HepG2 (cell line): Measurements from ENCODE around the gene MAGT1. TPM values are rescaled to one million over a fixed set of nuclear protein-coding genes. Genes with fewer than 3 reads are reported as not detected.

Experiments used
- ATAC-seq: fragments of 200-7000 bp; cut with Tn5 transposase; 3 replicates; pipeline ENCODE4 v1.9.1; 2020; ENCODE audit warnings: mild to moderate bottlenecking, moderate library complexity
- BruUV-seq: library from RNA; stranded (reverse); fragments of 400-500 nt; replicated peaks from 2 replicates; lab custom pipeline; 2021; lab: Mats Ljungman, UMichigan
- CTCF ChIA-PET: fragments of 300-600 bp; formaldehyde crosslinking; extraction: SDS; loops from one replicate; lab custom pipeline; 2021; ENCODE audit warnings: low total read pairs, inconsistent platforms, low intra/inter-chr PET ratio; lab: Yijun Ruan, JAX
- POLR2A ChIA-PET: fragments of 350-600 bp; sonication (Branson Sonifier 250); formaldehyde crosslinking; loops from one replicate; lab custom pipeline; 2020; ENCODE audit warnings: antibody characterized with exemption, inconsistent platforms; lab: Yijun Ruan, JAX
- DNase-seq: peaks from one replicate; pipeline ENCODE4 v3.0.0-alpha.2; 2015; ENCODE audit warnings: low spot score
- FAIRE-seq: peaks from 3 replicates; lab custom pipeline; 2011; peaks lifted over from hg19 to GRCh38; lab: Jason Lieb, UNC
- H2AFZ ChIP-seq: one replicate; pipeline ENCODE4 v1.6.1; 2011; ENCODE audit warnings: low read length, inconsistent platforms
- H3K27ac ChIP-seq: fragments of 300-600 bp; 3 replicates; pipeline ENCODE4 v1.8.0; 2011; ENCODE audit warnings: mixed run types, mild to moderate bottlenecking, mixed read lengths, low read length, inconsistent platforms; ENCODE audit not compliant: insufficient read depth; ENCODE audit errors: extremely low read length
- H3K27me3 ChIP-seq, 2 experiments: fragments of 200-600 bp in 1 of 2; 2 replicates in 1 of 2; 3 replicates in 1 of 2; pipeline versions ENCODE4 v1.6.0 to v1.8.0; 2011; ENCODE audit warnings: low read length in 2 of 2, mild to moderate bottlenecking in 2 of 2, moderate library complexity in 2 of 2, inconsistent platforms in 1 of 2; ENCODE audit not compliant: insufficient read depth in 2 of 2, control insufficient read depth in 1 of 2
- H3K36me3 ChIP-seq, 2 experiments: fragments of 200-600 bp in 1 of 2; replicated peaks in 1 of 2; 2 replicates in 1 of 2; 3 replicates in 1 of 2; pipeline versions ENCODE4 v1.5.1 to v1.8.0; 2011; ENCODE audit warnings: low read length in 2 of 2, inconsistent platforms in 1 of 2; ENCODE audit not compliant: insufficient read depth in 2 of 2, control insufficient read depth in 1 of 2
- H3K4me1 ChIP-seq: 2 replicates; pipeline ENCODE4 v1.5.1; 2012; ENCODE audit warnings: low read length, inconsistent platforms; ENCODE audit not compliant: insufficient read depth
- H3K4me2 ChIP-seq: 2 replicates; pipeline ENCODE4 v1.6.0; 2011; ENCODE audit warnings: low read depth, low read length, inconsistent platforms
- H3K4me3 ChIP-seq, 3 experiments: fragments of 200-600 bp in 1 of 3; sonication (generic), shearing (Covaris generic) in 1 of 3; replicated peaks in 1 of 3; 2 replicates each; pipeline ENCODE4 v1.5.1; 2011 to 2016; ENCODE audit warnings: low read length in 3 of 3, inconsistent platforms in 2 of 3, low read depth in 2 of 3, mild to moderate bottlenecking in 2 of 3, control low read depth in 1 of 3, mixed read lengths in 1 of 3; ENCODE audit not compliant: insufficient read depth in 1 of 3
- H3K79me2 ChIP-seq: one replicate; pipeline ENCODE4 v1.6.1; 2011; ENCODE audit warnings: low read length, inconsistent platforms; ENCODE audit not compliant: insufficient read depth
- H3K9ac ChIP-seq: 2 replicates; pipeline ENCODE4 v1.6.0; 2011; ENCODE audit warnings: mild to moderate bottlenecking, low read depth, low read length, inconsistent platforms; ENCODE audit not compliant: insufficient read depth
- H3K9me3 ChIP-seq: 2 replicates; pipeline ENCODE4 v1.5.1; 2012; ENCODE audit warnings: mild to moderate bottlenecking, low read length
- H4K20me1 ChIP-seq: 2 replicates; pipeline ENCODE4 v1.6.0; 2011; ENCODE audit warnings: inconsistent platforms, mild to moderate bottlenecking, low read length, moderate library complexity; ENCODE audit not compliant: insufficient read depth
- ASH2L ChIP-seq: fragments of 300-600, 200-600 bp; sonication (generic); IDR thresholded peaks from 2 replicates; pipeline ENCODE4 v1.7.0; 2017; ENCODE audit warnings: low read depth, mild to moderate bottlenecking, moderate library complexity, mixed read lengths, low read length; ENCODE audit not compliant: insufficient read length
- HNRNPL ChIP-seq: fragments of 200-400 bp; formaldehyde crosslinking; IDR thresholded peaks from 2 replicates; pipeline ENCODE4 v1.6.1; 2017; ENCODE audit warnings: mild to moderate bottlenecking, low read depth, low read length
- MXI1 ChIP-seq: IDR thresholded peaks from 3 replicates; pipeline ENCODE4 v1.6.1; 2012; ENCODE audit warnings: low read depth, low read length, inconsistent platforms, borderline replicate concordance
- SAFB2 ChIP-seq: sonication (generic); formaldehyde crosslinking; IDR thresholded peaks from 2 replicates; pipeline ENCODE4 v1.5.1; 2020; ENCODE audit warnings: missing genetic modification reagents, low read depth, mild to moderate bottlenecking, borderline replicate concordance
- SMAD9 ChIP-seq: sonication (generic); formaldehyde crosslinking; IDR thresholded peaks from 2 replicates; pipeline ENCODE4 v1.5.1; 2020; ENCODE audit warnings: mild to moderate bottlenecking, missing genetic modification reagents
- ZNF225 ChIP-seq: sonication (generic); formaldehyde crosslinking; IDR thresholded peaks from 2 replicates; pipeline ENCODE4 v1.4.0; 2020; ENCODE audit warnings: mild to moderate bottlenecking, missing genetic modification reagents
- ZNF263 ChIP-seq: sonication (generic); formaldehyde crosslinking; IDR thresholded peaks from 2 replicates; pipeline ENCODE4 v1.4.0; 2020; ENCODE audit warnings: missing genetic modification reagents
- ZNF557 ChIP-seq: sonication (generic); formaldehyde crosslinking; IDR thresholded peaks from 2 replicates; pipeline ENCODE4 v1.4.0; 2020; ENCODE audit warnings: missing genetic modification reagents
- ZNF564 ChIP-seq: sonication (generic); formaldehyde crosslinking; IDR thresholded peaks from 2 replicates; pipeline ENCODE4 v1.8.1; 2023; ENCODE audit warnings: mild to moderate bottlenecking, missing genetic modification reagents
- ZSCAN21 ChIP-seq: sonication (generic); formaldehyde crosslinking; IDR thresholded peaks from 2 replicates; pipeline ENCODE4 v1.8.0; 2022; ENCODE audit warnings: mild to moderate bottlenecking, missing genetic modification reagents, moderate library complexity, borderline replicate concordance
- WGBS: methylation state at CpG from one replicate; pipeline ENCODE4 v1.1.6; 2017; ENCODE audit warnings: low lambda C conversion rate; 5-methylcytosine and 5-hydroxymethylcytosine counted together
- in situ Hi-C: cut with HindIII; loops from 2 replicates; pipeline ENCODE4 v1.10.0; 2017; ENCODE audit warnings: low pct_unique_long_range_greater_than_20kb; ENCODE audit not compliant: extremely low pct_ligation_motif_present
- intact Hi-C: fragments of 100-400 bp; cut with micrococcal nuclease; formaldehyde crosslinking; loops from one replicate; pipeline ENCODE4 v1.10.0; 2022; ENCODE audit not compliant: unreplicated experiment
- polyA plus RNA-seq, 8 experiments: library from polyadenylated mRNA; depleted of rRNA in 3 of 8; stranded (reverse) in 7 of 8; unstranded in 1 of 8; fragments of >200 nt; fragmentation: Illumina TruSeq in 4 of 8; extraction: Trizol in 4 of 8; gene quantifications; 2 replicates each; pipeline versions ENCODE4 v1.2.1 to v1.2.3, GENCODE V29; 2011 to 2016; ENCODE audit warnings: low read depth in 4 of 8, missing spikeins in 1 of 8, mixed read lengths in 1 of 8; ENCODE audit not compliant: insufficient read depth in 1 of 8
- total RNA-seq, 5 experiments: library from RNA; depleted of rRNA; stranded (reverse); fragments of >200 nt; fragmentation: Illumina TruSeq; extraction: Trizol; gene quantifications; 2 replicates each; pipeline ENCODE4 v1.2.3, GENCODE V29; 2016; ENCODE audit warnings: low read depth in 1 of 5
- TF ChIP-seq, protein P1 (sequence below): sonication (generic); formaldehyde crosslinking; IDR thresholded peaks from 2 replicates; pipeline ENCODE4 v1.4.0; 2020; ENCODE audit warnings: missing genetic modification reagents, borderline replicate concordance
- TF ChIP-seq, protein P2 (sequence below): sonication (generic); formaldehyde crosslinking; IDR thresholded peaks from 2 replicates; pipeline ENCODE4 v1.9.0; 2021; ENCODE audit warnings: missing genetic modification reagents, borderline replicate concordance
- TF ChIP-seq, protein P3 (sequence below): sonication (generic); formaldehyde crosslinking; IDR thresholded peaks from 2 replicates; pipeline ENCODE4 v1.8.0; 2022; ENCODE audit warnings: missing genetic modification reagents, mild to moderate bottlenecking, inconsistent platforms, borderline replicate concordance

The MAGT1 gene
- total and polyA plus RNA-seq, 2 of the 13 experiments (the other 11 are each of a cell fraction or from before 2014, with no cell fraction given), result 38.0 to 75.0 TPM

DNA sequence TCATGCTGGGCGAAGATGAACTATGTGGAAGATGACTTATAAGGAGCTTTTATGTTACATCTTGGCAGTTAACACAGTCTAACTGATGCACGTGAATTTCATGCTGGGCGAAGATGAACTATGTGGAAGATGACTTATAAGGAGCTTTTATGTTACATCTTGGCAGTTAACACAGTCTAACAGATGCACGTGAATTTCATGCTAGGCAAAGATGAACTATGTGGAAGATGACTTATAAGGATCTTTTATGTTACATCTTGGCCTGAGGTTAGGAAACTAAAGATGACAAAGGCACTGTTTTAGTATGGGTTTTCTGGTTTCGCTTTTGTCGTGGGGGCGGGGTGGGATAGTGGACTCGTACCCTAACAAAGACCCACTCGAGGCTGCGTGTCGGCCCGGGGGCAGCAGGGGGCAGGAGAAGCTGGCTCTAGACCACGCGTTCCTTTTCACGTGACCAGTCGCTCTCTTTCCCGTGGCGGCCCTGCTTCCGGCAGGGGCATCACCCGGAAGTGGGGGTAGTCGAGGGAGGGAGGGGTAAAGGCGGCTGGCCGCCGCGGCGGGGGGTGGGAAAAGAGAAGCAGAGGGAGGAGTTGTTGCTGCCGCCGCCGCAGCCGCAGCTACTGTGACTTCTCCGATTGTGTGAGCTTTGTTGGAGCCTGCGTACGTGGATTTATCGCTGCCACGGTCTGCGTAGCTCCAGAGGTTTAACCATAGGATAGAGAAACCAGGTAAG is 15.0 kb upstream of the MAGT1 start, which contains the start of gene ATP7A:
ATP7A (plus strand) TSS at position 586 of the 733 bp plus-strand sequence. CDS start 60,949 bp downstream, outside the sequence.
- DNase-seq (peak; percentile 84), ATAC-seq (peak; percentile 97), FAIRE-seq (no peak)
- H3K4me1 ChIP-seq, result no peaks in the 10 kb centered on the region
- peak within 1 kb of the TSS; percentile 95 for H2AFZ ChIP-seq
- H4K20me1 ChIP-seq, result no peaks in the 10 kb centered on the region
- ChIA-PET CTCF (interaction anchor here (0.8 kb wide), 1 partner anchor 114 kb away, joined by 3 read pairs; no protein-coding TSS in a partner anchor), POLR2A (interaction anchor here (0.7 to 1.8 kb wide), 3 partner anchors 11 to 223 kb away, joined by 4 to 23 read pairs (median 9); partner anchors contain the start of genes COX7B and MAGT1)
- H3K9me3 ChIP-seq, result no peaks in the 10 kb centered on the region
- peak within 1 kb of the TSS; percentile 62 for H3K4me2 ChIP-seq
- no TSS peak for BruUV-seq
- intact Hi-C loops, result loop anchor here (1.0 to 2.0 kb wide), 2 partner anchors 114 to 195 kb away; partner anchors contain the start of gene PGK1
- peak within 1 kb of the TSS; percentile 68 for H3K27ac ChIP-seq
- no peaks in the 10 kb centered on the region for H3K79me2 ChIP-seq
- no peaks in the 10 kb centered on the region for H3K27me3 ChIP-seq
- H3K36me3 ChIP-seq, result no peaks in the 10 kb centered on the region
- H3K4me3 ChIP-seq, result peak within 1 kb of the TSS; percentile 66 to 77 (median 73)
- peak within 1 kb of the TSS; percentile 73 for H3K9ac ChIP-seq
- WGBS, result 43% methylated on average over 6 of the region's 36 CpGs
- in situ Hi-C loops, result loop anchor here (25.0 kb wide), 1 partner anchor 202 kb away; the partner anchor contains the start of gene PGK1
- TF ChIP-seq ZNF564 (CRISPR knock-in tag) (no peak), ZNF225 (CRISPR knock-in tag) (no peak), ZNF263 (CRISPR knock-in tag) (no peak), SAFB2 (no peak), MXI1 (peak; percentile 76; the same call in 1 of the 3 replicates), SMAD9 (CRISPR knock-in tag) (no peak), ZNF557 (CRISPR knock-in tag) (no peak), ASH2L (peak; percentile 36), HNRNPL (no peak), ZSCAN21 (CRISPR knock-in tag) (no peak)
- TF ChIP-seq, protein P1, sequence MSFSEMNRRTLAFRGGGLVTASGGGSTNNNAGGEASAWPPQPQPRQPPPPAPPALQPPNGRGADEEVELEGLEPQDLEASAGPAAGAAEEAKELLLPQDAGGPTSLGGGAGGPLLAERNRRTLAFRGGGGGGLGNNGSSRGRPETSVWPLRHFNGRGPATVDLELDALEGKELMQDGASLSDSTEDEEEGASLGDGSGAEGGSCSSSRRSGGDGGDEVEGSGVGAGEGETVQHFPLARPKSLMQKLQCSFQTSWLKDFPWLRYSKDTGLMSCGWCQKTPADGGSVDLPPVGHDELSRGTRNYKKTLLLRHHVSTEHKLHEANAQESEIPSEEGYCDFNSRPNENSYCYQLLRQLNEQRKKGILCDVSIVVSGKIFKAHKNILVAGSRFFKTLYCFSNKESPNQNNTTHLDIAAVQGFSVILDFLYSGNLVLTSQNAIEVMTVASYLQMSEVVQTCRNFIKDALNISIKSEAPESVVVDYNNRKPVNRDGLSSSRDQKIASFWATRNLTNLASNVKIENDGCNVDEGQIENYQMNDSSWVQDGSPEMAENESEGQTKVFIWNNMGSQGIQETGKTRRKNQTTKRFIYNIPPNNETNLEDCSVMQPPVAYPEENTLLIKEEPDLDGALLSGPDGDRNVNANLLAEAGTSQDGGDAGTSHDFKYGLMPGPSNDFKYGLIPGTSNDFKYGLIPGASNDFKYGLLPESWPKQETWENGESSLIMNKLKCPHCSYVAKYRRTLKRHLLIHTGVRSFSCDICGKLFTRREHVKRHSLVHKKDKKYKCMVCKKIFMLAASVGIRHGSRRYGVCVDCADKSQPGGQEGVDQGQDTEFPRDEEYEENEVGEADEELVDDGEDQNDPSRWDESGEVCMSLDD, result no peak
- TF ChIP-seq, protein P2, sequence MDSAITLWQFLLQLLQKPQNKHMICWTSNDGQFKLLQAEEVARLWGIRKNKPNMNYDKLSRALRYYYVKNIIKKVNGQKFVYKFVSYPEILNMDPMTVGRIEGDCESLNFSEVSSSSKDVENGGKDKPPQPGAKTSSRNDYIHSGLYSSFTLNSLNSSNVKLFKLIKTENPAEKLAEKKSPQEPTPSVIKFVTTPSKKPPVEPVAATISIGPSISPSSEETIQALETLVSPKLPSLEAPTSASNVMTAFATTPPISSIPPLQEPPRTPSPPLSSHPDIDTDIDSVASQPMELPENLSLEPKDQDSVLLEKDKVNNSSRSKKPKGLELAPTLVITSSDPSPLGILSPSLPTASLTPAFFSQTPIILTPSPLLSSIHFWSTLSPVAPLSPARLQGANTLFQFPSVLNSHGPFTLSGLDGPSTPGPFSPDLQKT (CRISPR knock-in tag), result no peak
- TF ChIP-seq, protein P3, sequence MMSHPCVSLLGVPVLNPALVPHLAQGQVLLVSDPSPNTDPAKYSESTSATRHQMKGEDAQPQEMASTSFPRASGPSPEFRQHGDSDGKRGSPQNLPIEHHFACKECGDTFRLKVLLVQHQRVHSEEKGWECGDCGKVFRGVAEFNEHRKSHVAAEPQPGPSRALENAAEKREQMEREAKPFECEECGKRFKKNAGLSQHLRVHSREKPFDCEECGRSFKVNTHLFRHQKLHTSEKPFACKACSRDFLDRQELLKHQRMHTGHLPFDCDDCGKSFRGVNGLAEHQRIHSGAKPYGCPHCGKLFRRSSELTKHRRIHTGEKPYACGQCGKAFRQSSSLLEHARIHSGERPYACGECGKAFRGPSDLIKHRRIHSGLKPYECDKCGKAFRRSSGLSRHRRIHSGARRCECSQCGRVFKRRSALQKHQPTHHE (CRISPR knock-in tag), result no peak
